ENCODE results near the gene NAT14. TPM values are rescaled to one million over a fixed set of nuclear protein-coding genes. Genes with fewer than 3 reads are reported as not detected.

Gene NAT14
- total and polyA plus RNA-seq, 2 of the 8 experiments (the other 6 are each of a cell fraction or from before 2014, with no cell fraction given), result 47.1 to 71.2 TPM

DNA sequence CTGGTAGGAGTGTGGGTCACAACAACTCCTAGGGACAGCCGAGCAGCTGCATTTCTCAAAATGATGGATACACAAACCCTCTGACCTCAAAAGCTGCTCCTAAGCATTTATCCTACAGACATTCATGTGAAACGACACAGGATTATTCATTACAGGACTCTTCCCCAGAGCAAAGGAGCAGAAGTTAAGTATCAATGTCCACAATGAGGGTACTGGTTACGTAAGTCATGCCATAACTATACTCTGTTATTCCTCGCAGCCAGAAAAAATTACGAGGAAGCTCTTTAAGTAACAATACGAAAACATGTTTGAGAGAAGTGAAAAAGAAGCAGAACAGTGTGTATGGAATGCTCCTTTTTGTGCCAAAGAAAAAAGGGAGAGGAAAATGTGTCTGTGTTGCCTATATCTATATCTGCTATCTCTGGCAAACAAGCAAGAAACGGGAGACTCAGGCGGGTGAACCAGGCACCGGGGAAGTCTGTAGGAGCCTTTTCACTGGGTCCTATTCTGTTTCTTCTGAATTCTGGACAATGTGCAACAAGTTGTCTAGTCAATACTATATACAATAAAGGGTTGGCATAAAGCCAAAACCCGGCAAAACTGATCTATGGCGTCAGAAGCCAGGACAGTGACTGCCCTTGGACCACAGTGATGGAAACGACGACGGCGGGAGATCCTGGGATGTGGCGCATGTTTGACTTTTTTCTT lies 24.9 kb upstream of the NAT14 start (continued):
- TF ChIP-seq RAD21 (IDR thresholded peaks at IDR 0.05 in 1 of 2, conservative IDR thresholded peaks at IDR 0.05 in 1 of 2; ENCODE audit: low read depth in 2 of 2, low read length in 2 of 2) (no peak), SIRT6 (IDR thresholded peaks at IDR 0.05; ENCODE audit: low read length) (no peak)
